Stimulated activated naive B cell treated with anti-CD40 and anti-IgM and Interleukin-4, amounts not matched to agents 10 μg/mL and 1 μg/mL and 100 μg/mL, for 72 hours (primary cell): ENCODE data around the gene QPRT.
"Not testable (repeated sequence)": the region's sequence is repeated elsewhere in the genome, so short reads cannot be mapped to it uniquely, and the experiment has no call there.

ENCODE experiments used
- ATAC-seq, 2 donors: fragments of 150-1000 bp; cut with Tn5 transposase; replicated peaks; 2 replicates each; pipeline ENCODE4 v1.10.0; 2021; ENCODE audit warnings: moderate library complexity in 1 of 2
- DNase-seq: peaks from one replicate; pipeline ENCODE4 v3.0.0; 2021
- H3K27ac Mint-ChIP-seq: one replicate; pipeline ENCODE4 v1.8.0; 2022; ENCODE audit warnings: mild to moderate bottlenecking, mixed read lengths
- H3K27me3 Mint-ChIP-seq, 2 donors: one replicate each; pipeline ENCODE4 v1.8.0; 2022; ENCODE audit warnings: mixed read lengths in 2 of 2
- H3K36me3 Mint-ChIP-seq, 2 donors: one replicate each; pipeline ENCODE4 v1.8.0; 2022; ENCODE audit warnings: mixed read lengths in 2 of 2, mild to moderate bottlenecking in 1 of 2
- H3K4me1 Mint-ChIP-seq, 2 donors: one replicate each; pipeline ENCODE4 v1.8.0; 2022; ENCODE audit warnings: mixed read lengths in 2 of 2, mild to moderate bottlenecking in 1 of 2
- H3K4me3 Mint-ChIP-seq, 2 donors: one replicate each; pipeline ENCODE4 v1.8.0; 2022; ENCODE audit warnings: mild to moderate bottlenecking in 2 of 2, mixed read lengths in 2 of 2, moderate library complexity in 1 of 2
- H3K9me3 Mint-ChIP-seq, 2 donors: one replicate each; pipeline ENCODE4 v1.8.0; 2022; ENCODE audit warnings: mixed read lengths in 2 of 2, mild to moderate bottlenecking in 1 of 2

The QPRT gene

DNA sequence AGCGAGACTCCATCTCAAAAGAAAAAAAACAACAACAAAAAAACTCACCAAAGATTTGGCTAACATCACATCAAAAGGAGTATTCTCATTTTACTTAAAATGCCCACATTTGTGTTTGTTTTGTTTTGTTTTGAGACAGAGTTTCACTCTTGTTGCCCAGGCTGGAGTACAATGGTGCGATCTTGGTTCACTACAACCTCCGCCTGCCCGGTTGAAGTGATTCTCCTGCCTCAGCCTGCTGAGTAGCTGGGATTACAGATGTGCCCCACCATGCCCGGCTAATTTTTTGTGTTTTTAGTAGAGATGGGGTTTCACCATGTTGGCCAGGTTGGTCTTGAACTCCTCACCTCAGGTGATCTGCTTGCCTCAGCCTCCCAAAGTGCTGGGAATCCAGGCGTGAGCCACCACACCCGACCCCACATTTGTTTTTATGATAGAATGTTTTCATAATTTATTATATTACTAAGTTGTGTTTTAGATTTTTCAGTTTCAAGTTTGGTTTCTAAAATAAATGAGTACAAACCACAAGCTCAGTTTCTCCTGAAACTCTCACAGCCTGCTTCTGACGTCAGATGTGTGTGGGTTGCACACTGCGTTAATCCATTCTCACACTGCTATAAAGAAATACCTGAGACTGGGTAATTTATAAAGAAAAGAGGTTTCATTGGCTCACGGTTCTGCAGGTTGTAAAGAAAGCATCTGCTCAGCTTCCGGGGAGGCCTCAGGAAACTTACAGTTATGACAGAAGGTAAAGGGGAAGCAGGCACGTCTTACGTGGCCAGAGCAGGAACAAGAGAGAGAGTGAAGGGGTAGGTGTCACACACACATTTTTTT, 53.0 kb downstream of the QPRT start:
- ATAC-seq: peak; percentile 84 to 85
- H3K27me3 Mint-ChIP-seq, DNase-seq, H3K9me3 Mint-ChIP-seq, H3K36me3 Mint-ChIP-seq: not testable (repeated sequence)
- peak overlapping the region; percentile 82 for H3K27ac Mint-ChIP-seq
- peaks cover 12 to 32% of the 10 kb centered on the region in 2 donors for H3K4me1 Mint-ChIP-seq
- H3K4me3 Mint-ChIP-seq: peak overlapping the region in 1 of 2 donors; percentile 31

DNA sequence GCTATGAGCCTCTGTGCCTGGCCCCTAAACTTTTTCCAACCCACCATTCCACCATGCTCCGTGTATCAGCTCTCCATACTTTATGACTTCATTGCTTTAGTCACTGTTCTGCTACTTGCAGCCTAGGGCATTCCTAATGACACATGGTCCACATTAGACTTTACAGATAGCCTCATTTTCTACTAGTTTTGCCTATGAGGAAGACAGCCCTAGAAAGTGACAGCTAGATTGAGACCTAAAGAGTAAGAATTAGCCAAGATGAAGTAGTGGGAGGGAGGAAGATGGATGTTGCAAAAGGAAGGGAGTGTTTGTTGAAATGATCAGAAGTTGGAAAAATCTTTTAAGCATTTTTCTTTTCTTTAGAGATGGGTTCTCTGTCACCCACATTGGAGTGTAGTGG, 55.8 kb downstream of the QPRT start:
- no peak overlapping the region for H3K4me3 Mint-ChIP-seq
- ATAC-seq (no peak), DNase-seq (no peak)
- H3K27me3 Mint-ChIP-seq: no peaks in the 10 kb centered on the region
- peaks cover 4% of the 10 kb centered on the region in 2 donors for H3K9me3 Mint-ChIP-seq
- H3K4me1 Mint-ChIP-seq: peaks cover 30 to 60% of the 10 kb centered on the region in 2 donors
- no peak overlapping the region for H3K27ac Mint-ChIP-seq
- peaks cover 3 to 4% of the 10 kb centered on the region in 2 donors for H3K36me3 Mint-ChIP-seq

DNA sequence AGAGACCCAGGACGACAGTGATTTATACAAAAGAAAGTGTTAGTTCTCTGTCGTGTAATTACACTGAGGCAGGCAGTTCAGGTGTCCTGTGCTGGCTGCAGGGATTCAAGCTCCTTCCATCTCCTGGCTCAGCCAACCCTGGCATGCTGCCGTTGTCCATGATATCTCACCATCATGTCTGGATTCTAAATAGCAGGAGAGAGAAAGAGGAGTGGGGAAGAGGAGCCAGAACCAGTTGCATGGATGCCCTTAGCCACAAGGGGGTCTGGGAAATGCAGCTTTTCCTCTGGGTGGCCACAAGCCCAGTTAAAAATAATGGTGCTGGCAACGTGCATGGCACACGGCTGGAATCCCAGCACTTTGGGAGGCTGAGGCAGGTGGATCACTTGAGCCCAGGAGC, 57.1 kb downstream of the QPRT start:
- no peak for ATAC-seq
- Mint-ChIP-seq H3K4me3 (no peak overlapping the region), H3K4me1 (peaks cover 37 to 69% of the 10 kb centered on the region in 2 donors), H3K9me3 (peaks cover 4 to 7% of the 10 kb centered on the region in 2 donors), H3K27ac (peak overlapping the region; percentile 37), H3K27me3 (no peaks in the 10 kb centered on the region), H3K36me3 (peaks cover 3 to 4% of the 10 kb centered on the region in 2 donors)
- DNase-seq: no peak

DNA sequence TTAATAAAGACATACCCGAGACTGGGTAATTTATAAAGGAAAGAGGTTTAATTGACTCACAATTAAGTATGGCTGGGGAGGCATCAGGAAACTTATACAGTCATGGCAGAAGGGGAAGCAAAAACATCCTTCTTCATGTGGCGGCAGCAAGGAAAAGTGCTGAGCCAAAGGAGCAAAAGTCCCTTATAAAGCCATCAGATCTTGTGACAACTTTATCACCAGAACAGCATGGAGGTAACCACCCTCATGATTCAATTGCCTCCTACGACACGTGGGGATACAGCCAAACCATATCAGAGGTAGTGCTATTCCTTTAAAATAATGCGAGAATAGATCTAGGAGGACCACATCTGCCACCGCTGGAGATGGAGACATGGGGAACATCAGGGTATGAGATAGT, 57.8 kb downstream of the QPRT start:
- H3K36me3 Mint-ChIP-seq: peaks cover 6 to 8% of the 10 kb centered on the region in 2 donors
- H3K27ac Mint-ChIP-seq: no peak overlapping the region

DNA sequence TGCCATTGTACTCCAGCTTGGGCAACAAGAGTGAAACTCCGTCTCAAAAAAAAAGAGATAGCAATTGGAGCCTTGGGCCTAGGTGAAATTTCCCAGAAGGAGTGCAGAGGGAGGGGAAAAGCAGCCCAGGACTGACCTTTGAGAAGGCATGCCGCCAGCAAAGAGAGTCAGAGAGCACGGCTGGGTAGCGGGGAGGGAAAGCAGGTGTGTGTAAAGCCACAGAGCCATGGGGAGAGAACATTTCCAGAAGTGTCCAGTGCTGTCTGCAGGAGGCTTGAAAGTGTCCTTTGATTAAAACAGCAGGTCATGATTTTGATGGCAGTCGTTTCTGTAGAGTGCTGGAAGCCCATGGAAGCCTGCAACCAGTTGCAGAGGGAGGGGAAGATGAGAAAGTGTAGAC, 58.7 kb downstream of the QPRT start:
- Mint-ChIP-seq H3K27me3 (no peaks in the 10 kb centered on the region), H3K27ac (peak overlapping the region; percentile 56), H3K9me3 (peaks cover 0 to 5% of the 10 kb centered on the region in 2 donors), H3K4me1 (peaks cover 40 to 66% of the 10 kb centered on the region in 2 donors), H3K36me3 (peaks cover 7 to 9% of the 10 kb centered on the region in 2 donors), H3K4me3 (peak overlapping the region in 1 of 2 donors; percentile 46)
- DNase-seq (no peak), ATAC-seq (no peak)

More for the DNA sequence above, 57.8 kb downstream of the QPRT start:
- H3K9me3 Mint-ChIP-seq: peaks cover 4 to 7% of the 10 kb centered on the region in 2 donors
- DNase-seq: no peak
- H3K4me3 Mint-ChIP-seq: no peak overlapping the region
- ATAC-seq: no peak
- no peaks in the 10 kb centered on the region for H3K27me3 Mint-ChIP-seq
- H3K4me1 Mint-ChIP-seq: peaks cover 40 to 70% of the 10 kb centered on the region in 2 donors

DNA sequence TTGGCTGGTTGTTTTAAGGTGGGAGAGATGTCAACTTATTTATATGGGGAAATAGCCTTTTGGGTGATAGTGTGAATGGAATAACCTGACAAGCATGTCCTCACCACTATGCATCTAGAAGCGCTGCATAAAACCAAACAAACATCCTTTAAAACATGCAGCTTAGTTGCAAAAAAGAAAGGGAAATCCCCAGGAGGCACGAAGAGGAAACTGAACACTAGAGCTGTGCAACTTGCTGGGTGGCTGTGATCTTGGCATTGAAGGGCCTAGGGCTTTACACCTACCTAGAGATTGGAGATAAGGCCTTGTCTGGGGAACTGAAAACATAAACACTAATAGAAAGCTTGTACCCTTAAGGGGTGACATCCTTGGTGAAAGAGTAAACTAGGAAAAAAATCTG, 59.5 kb downstream of the QPRT start:
- H3K27ac Mint-ChIP-seq: peak overlapping the region; percentile 2
- DNase-seq (peak; percentile 41), ATAC-seq (peak; percentile 96 to 97)
- H3K4me3 Mint-ChIP-seq: no peak overlapping the region
- H3K27me3 Mint-ChIP-seq: no peaks in the 10 kb centered on the region
- peaks cover 11 to 13% of the 10 kb centered on the region in 2 donors for H3K36me3 Mint-ChIP-seq
- H3K4me1 Mint-ChIP-seq: peaks cover 43 to 70% of the 10 kb centered on the region in 2 donors
- H3K9me3 Mint-ChIP-seq: peaks cover 0 to 3% of the 10 kb centered on the region in 2 donors

DNA sequence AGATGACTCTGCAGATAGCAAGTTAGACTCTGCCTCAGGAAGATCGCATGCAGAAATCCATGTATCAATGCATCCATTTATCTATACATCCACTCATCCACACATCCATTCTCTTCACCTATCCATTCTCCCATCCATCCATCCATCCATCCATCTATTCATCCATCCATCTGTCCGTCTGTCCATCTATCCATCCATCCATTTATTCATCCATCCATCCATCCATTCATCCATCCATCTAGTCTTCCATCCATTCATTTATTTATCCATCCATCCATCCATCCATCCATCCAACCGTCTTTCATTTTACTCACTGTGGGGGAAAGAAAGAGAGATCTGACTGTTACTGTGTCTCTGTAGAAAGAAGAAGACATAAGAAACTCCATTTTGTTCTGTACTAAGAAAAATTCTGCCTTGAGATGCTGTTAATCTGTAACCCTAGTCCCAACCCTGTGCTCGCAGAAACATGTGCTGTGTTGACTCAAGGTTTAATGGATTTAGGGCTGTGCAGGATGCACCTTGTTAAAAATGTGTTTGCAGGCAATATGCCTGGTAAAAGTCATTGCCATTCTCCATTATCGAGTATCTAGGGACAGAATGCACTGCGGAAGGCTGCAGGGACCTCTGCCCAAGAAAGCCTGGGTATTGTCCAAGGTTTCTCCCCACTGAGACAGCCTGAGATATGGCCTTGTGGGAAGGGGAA, 61.1 kb downstream of the QPRT start:
- not testable (repeated sequence) for H3K4me3 Mint-ChIP-seq, DNase-seq, ATAC-seq, H3K27me3 Mint-ChIP-seq, H3K9me3 Mint-ChIP-seq
- peaks cover 15 to 19% of the 10 kb centered on the region in 2 donors for H3K36me3 Mint-ChIP-seq
- H3K27ac Mint-ChIP-seq: peak overlapping the region; percentile 45
- H3K4me1 Mint-ChIP-seq: peaks cover 49 to 84% of the 10 kb centered on the region in 2 donors

DNA sequence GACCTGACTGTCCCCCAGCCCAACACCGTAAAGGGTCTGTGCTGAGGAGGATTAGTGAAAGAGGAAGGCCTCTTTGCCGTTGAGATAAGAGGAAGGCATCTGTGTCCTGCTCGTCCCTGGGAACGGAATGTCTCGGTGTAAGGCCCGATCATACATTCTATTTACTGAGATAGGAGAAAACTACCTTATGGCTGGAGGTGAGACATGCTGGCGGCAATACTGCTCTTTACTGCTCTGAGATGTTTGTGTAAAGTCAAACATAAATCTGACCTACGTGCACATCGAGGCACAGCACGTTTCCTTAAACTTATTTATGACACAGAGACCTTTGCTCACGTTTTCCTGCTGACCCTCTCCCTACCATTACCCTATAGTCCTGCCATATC, 61.6 kb downstream of the QPRT start:
- H3K27me3 Mint-ChIP-seq, ATAC-seq, H3K4me3 Mint-ChIP-seq, H3K9me3 Mint-ChIP-seq, DNase-seq: not testable (repeated sequence)
- H3K4me1 Mint-ChIP-seq: peaks cover 51 to 89% of the 10 kb centered on the region in 2 donors
- H3K27ac Mint-ChIP-seq: peak overlapping the region; percentile 45
- H3K36me3 Mint-ChIP-seq: peaks cover 15 to 19% of the 10 kb centered on the region in 2 donors

DNA sequence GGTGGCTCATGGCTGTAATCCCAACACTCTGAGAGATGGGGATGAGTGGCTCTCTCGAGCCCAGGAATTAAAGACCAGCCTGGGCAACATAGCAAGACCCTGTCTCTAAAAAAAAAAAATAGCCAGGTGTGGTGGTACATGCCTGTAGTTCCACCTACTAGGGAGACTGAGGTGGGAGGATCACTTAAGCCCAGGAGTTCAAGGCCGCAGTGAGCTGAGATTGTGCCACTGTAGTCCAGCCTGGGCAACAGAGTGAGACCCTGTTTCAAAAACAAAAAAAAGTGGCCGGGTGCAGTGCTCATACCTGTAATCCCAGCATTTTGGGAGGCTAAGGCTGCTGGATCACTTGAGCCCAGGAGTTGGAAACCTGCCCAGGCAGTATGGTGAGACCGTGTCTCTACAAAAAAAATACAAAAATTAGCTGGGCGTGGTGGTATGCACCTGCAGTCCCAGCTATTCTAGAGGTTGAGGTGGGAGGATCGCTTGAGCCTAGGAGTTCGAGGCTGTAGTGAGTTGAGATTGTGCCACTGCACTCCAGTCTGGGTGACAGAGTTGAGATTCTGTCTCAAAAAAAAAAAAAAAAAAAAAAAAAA, 63.8 kb downstream of the QPRT start:
- Mint-ChIP-seq H3K4me1 (peaks cover 57 to 85% of the 10 kb centered on the region in 2 donors), H3K27ac (no peak overlapping the region), H3K27me3 (no peaks in the 10 kb centered on the region), H3K9me3 (peaks cover 0 to 3% of the 10 kb centered on the region in 2 donors), H3K4me3 (no peak overlapping the region), H3K36me3 (peaks cover 17 to 20% of the 10 kb centered on the region in 2 donors)
- ATAC-seq: no peak
- DNase-seq: no peak

DNA sequence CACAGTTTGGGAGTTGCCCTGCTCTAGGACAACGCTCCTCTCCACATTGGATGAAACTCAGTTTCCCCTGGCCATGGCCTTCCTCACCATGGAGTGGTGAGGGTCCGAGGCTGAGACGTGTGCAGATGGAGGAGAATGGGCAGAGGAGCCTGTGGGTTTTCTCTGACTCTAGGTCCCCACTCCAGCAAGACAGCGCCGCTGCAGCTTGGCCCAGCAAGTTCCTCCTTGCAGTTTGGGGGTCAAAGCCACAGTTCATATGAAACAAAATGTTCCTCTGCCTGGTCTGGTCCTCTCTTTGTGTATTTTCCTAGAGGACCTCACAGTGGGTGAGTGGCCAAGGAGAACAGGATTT, 64.5 kb downstream of the QPRT start:
- Mint-ChIP-seq H3K4me1 (peaks cover 50 to 78% of the 10 kb centered on the region in 2 donors), H3K9me3 (peaks cover 0 to 3% of the 10 kb centered on the region in 2 donors), H3K27me3 (no peaks in the 10 kb centered on the region), H3K36me3 (peaks cover 17 to 23% of the 10 kb centered on the region in 2 donors), H3K4me3 (peak overlapping the region in 1 of 2 donors; percentile 19), H3K27ac (peak overlapping the region; percentile 62)
- no peak for ATAC-seq
- DNase-seq: no peak

DNA sequence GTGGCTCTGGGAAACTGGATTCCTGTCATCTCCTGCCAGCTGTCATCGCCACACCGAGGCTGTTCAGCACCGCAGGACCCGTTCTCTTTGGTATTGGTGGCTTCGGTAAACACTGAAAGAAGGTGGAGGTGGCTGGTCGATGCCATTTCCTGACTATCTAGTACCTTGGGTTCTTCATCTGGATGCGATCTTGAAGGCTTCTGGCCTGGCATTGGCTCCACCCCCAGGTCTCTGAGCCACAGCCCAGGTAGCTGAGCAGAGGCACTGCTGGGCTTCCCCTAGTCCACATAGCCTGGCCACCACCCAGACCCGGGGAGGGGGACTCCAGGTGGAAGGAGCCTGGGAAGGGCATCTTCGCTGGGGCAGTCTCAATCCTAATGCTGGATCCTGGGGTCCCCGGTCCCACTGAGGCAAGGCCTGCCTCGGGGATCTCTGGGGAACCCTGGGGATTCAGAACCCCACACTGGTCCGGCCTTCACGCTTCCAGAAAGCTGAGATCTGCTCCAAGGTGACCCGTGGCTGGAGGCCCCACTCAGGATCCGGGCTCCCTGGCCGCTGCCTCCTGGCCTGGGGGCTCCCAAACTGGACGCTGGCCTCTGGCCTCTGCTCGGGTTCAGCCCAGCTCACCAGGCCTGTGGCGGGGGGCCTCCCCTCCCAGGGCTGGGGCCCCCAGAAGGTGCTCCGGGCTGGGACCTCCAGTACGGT, 65.0 kb downstream of the QPRT start:
- Mint-ChIP-seq H3K4me1 (peaks cover 47 to 73% of the 10 kb centered on the region in 2 donors), H3K4me3 (peak overlapping the region; percentile 95 to 97), H3K27me3 (no peaks in the 10 kb centered on the region), H3K9me3 (peaks cover 0 to 4% of the 10 kb centered on the region in 2 donors), H3K27ac (peak overlapping the region; percentile 62), H3K36me3 (peaks cover 20 to 23% of the 10 kb centered on the region in 2 donors)
- DNase-seq (no peak), ATAC-seq (no peak)

DNA sequence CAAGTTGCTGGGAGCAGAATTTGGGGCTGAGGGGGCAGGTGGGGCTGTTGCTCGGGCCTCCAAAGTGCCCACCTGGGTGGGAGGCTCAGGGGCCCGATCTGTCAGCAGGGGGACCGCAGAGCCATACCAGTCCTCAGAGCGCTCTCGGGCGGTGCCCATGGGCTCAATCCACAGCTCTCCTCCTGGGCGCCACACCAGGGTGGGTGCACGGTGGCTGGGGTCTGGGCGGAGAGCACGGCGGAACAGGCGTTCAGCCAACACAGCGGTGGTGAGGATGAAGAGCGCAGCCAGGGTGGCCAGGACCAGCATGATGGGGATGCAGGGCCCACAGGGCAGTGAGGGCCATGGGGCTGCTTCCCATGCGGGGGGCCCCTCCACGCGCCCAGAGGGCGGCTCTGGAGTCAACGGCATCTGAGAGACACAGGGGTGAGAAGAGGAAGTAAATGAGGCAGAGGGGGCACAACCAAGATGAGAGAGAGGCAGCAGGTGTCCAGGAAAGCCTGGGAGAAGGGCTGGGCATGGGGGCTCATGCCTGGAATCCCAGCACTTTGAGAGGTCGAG, 65.6 kb downstream of the QPRT start:
- Mint-ChIP-seq H3K36me3 (peaks cover 21 to 23% of the 10 kb centered on the region in 2 donors), H3K4me1 (peaks cover 45 to 66% of the 10 kb centered on the region in 2 donors), H3K9me3 (peaks cover 0 to 5% of the 10 kb centered on the region in 2 donors), H3K4me3 (peak overlapping the region; percentile 95 to 97), H3K27me3 (no peaks in the 10 kb centered on the region), H3K27ac (peak overlapping the region; percentile 99)
- DNase-seq (no peak), ATAC-seq (no peak)

DNA sequence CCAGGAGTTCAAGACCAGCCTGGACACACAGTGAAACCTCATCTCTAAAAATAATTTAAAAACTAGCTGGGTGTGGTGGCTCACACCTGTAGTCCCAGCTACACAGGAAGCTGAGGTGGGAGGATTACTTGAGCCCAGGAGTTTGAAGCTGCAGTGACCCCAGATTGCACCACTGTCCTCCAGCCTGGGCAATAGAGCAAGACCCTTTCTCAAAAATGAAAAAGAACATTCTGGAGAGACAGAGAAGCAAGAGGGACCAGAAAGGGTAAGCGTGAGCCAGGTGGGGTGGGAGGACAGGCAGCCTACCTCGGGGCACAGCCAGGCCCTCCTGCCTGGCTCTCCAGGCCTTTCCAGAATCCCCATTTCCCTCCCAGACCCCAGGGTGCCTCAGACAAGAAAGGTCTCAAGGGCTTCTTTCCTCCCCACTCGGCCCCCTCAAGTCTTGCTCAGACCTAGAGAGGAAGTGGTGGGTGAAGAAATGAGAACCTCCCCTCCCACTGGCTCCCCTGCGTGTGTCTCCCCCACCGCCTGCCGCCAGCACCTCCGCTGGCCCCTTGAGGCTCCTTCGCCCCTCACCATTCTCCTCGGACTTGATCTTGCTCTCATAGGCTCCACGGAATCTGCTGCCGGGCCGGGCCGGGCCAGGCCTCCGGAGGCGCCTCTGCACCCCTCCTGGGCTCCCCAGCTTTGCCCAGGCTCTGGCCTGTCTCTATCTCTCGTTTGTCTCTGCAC, 66.3 kb downstream of the QPRT start:
- ATAC-seq: peak; percentile 84 to 85
- Mint-ChIP-seq H3K4me3 (peak overlapping the region; percentile 95 to 97), H3K27ac (peak overlapping the region; percentile 99), H3K27me3 (no peaks in the 10 kb centered on the region), H3K4me1 (peaks cover 41 to 60% of the 10 kb centered on the region in 2 donors), H3K9me3 (peaks cover 0 to 1% of the 10 kb centered on the region in 2 donors), H3K36me3 (peaks cover 21 to 23% of the 10 kb centered on the region in 2 donors)
- DNase-seq: peak; percentile 49
